HG02885 (cell line): Measurements from ENCODE around the gene ASXL1.
"Not testable (repeated sequence)": the region's sequence is repeated elsewhere in the genome, so short reads cannot be mapped to it uniquely, and the experiment has no call there.

Experiments used
- ATAC-seq: cut with Tn5 transposase; IDR thresholded peaks from one replicate; pipeline ENCODE4 v1.9.1; 2021; ENCODE audit warnings: mild to moderate bottlenecking; ENCODE audit not compliant: unreplicated experiment, poor library complexity

The ASXL1 gene

GRCh38 chr20:32357869-32358631 lies at the start of gene ASXL1:
Gene ASXL1, plus strand, starts transcription at chr20:32358331. Its CDS starts 445 bp downstream, at chr20:32358776.
- peak; percentile 76 for ATAC-seq

- no peak for ATAC-seq
Observed at GRCh38 chr20:32312718-32313424, 45.3 kb upstream of the ASXL1 start.

- ATAC-seq: no peak
Observed at GRCh38 chr20:32314768-32315167, 43.4 kb upstream of the ASXL1 start.

GRCh38 chr20:32315399-32315798 lies 42.7 kb upstream of the ASXL1 start:
- no peak for ATAC-seq

GRCh38 chr20:32315891-32316290 lies 42.2 kb upstream of the ASXL1 start:
- no peak for ATAC-seq

- no peak for ATAC-seq
Observed at GRCh38 chr20:32316667-32317066, 41.5 kb upstream of the ASXL1 start.

GRCh38 chr20:32319100-32319499 lies 39.0 kb upstream of the ASXL1 start:
- ATAC-seq: no peak

- no peak for ATAC-seq
Observed at GRCh38 chr20:32320305-32320704, 37.8 kb upstream of the ASXL1 start.

- ATAC-seq: no peak
Observed at GRCh38 chr20:32321390-32321789, 36.7 kb upstream of the ASXL1 start.

- ATAC-seq: not testable (repeated sequence)
Observed at GRCh38 chr20:32322260-32322659, 35.9 kb upstream of the ASXL1 start.

GRCh38 chr20:32323761-32324160 lies 34.4 kb upstream of the ASXL1 start:
- not testable (repeated sequence) for ATAC-seq

- no peak for ATAC-seq
Observed at GRCh38 chr20:32325706-32326503, 32.2 kb upstream of the ASXL1 start.

- no peak for ATAC-seq
Observed at GRCh38 chr20:32326504-32326845, 31.7 kb upstream of the ASXL1 start.

- no peak for ATAC-seq
Observed at GRCh38 chr20:32327087-32327681, 30.9 kb upstream of the ASXL1 start.

- ATAC-seq: no peak
Observed at GRCh38 chr20:32329817-32330554, 28.1 kb upstream of the ASXL1 start.

- no peak for ATAC-seq
Observed at GRCh38 chr20:32330555-32330897, 27.6 kb upstream of the ASXL1 start.

GRCh38 chr20:32332614-32333013 lies 25.5 kb upstream of the ASXL1 start:
- ATAC-seq: no peak

GRCh38 chr20:32333181-32333987 lies 24.7 kb upstream of the ASXL1 start:
- ATAC-seq: peak; percentile 62
